Right lung (tissue), 5 donors: Measurements from ENCODE around the gene HCN1. TPM values are rescaled to one million over a fixed set of nuclear protein-coding genes. Genes with fewer than 3 reads are reported as not detected.
"Not testable (repeated sequence)": the region's sequence is repeated elsewhere in the genome, so short reads cannot be mapped to it uniquely, and the experiment has no call there.

Experiments
- DNase-seq, 2 donors: peaks; one replicate each; pipeline ENCODE4 v3.0.0-alpha.2; 2013
- polyA plus RNA-seq, 5 donors: library from polyadenylated mRNA; unstranded; fragments of 120-200 nt; gene quantifications; one replicate each; pipeline versions ENCODE4 v1.2.1 to v1.2.3, GENCODE V29; 2013; ENCODE audit warnings: inconsistent platforms in 1 of 5, low replicate concordance in 1 of 5; ENCODE audit not compliant: insufficient read length in 5 of 5, insufficient read depth in 1 of 5

The HCN1 gene
- polyA plus RNA-seq, 5 donors, result 0.04 to 0.31 (median 0.08) TPM

- no peak for DNase-seq
Observed at GRCh38 chr5:45417285-45417998, 278.7 kb downstream of the HCN1 start.

GRCh38 chr5:45414620-45415573 lies 281.3 kb downstream of the HCN1 start:
- no peak for DNase-seq

GRCh38 chr5:45411971-45412612 lies 284.1 kb downstream of the HCN1 start:
- no peak for DNase-seq

- no peak for DNase-seq
Observed at GRCh38 chr5:45410304-45410995, 285.7 kb downstream of the HCN1 start.

- DNase-seq, result no peak
Observed at GRCh38 chr5:45408067-45408466, 288.1 kb downstream of the HCN1 start.

- DNase-seq, result no peak
Observed at GRCh38 chr5:45402804-45403455, 293.2 kb downstream of the HCN1 start.

- no peak for DNase-seq
Observed at GRCh38 chr5:45399041-45399440, 297.1 kb downstream of the HCN1 start.

GRCh38 chr5:45385321-45386058 lies 310.7 kb downstream of the HCN1 start:
- DNase-seq, result no peak

GRCh38 chr5:45383985-45384384 lies 312.2 kb downstream of the HCN1 start:
- DNase-seq, result no peak

GRCh38 chr5:45382583-45382982 lies 313.6 kb downstream of the HCN1 start:
- no peak for DNase-seq

- no peak for DNase-seq
Observed at GRCh38 chr5:45376417-45376816, 319.8 kb downstream of the HCN1 start.

- DNase-seq, result no peak
Observed at GRCh38 chr5:45372629-45373028, 323.6 kb downstream of the HCN1 start.

- not testable (repeated sequence) for DNase-seq
Observed at GRCh38 chr5:45371423-45371822, 324.8 kb downstream of the HCN1 start.

- DNase-seq, result no peak
Observed at GRCh38 chr5:45355189-45355992, 340.8 kb downstream of the HCN1 start.

- DNase-seq, result no peak
Observed at GRCh38 chr5:45336464-45336863, 359.7 kb downstream of the HCN1 start.

- no peak for DNase-seq
Observed at GRCh38 chr5:45335978-45336377, 360.2 kb downstream of the HCN1 start.

- no peak for DNase-seq
Observed at GRCh38 chr5:45335346-45335745, 360.8 kb downstream of the HCN1 start.

- no peak for DNase-seq
Observed at GRCh38 chr5:45334939-45335338, 361.2 kb downstream of the HCN1 start.

- DNase-seq, result not testable (repeated sequence)
Observed at GRCh38 chr5:45312627-45313026, 383.6 kb downstream of the HCN1 start.

- no peak for DNase-seq
Observed at GRCh38 chr5:45295231-45295630, 400.9 kb downstream of the HCN1 start.
